ENCODE results near the gene SCUBE2.

SCUBE2 gene

DNA sequence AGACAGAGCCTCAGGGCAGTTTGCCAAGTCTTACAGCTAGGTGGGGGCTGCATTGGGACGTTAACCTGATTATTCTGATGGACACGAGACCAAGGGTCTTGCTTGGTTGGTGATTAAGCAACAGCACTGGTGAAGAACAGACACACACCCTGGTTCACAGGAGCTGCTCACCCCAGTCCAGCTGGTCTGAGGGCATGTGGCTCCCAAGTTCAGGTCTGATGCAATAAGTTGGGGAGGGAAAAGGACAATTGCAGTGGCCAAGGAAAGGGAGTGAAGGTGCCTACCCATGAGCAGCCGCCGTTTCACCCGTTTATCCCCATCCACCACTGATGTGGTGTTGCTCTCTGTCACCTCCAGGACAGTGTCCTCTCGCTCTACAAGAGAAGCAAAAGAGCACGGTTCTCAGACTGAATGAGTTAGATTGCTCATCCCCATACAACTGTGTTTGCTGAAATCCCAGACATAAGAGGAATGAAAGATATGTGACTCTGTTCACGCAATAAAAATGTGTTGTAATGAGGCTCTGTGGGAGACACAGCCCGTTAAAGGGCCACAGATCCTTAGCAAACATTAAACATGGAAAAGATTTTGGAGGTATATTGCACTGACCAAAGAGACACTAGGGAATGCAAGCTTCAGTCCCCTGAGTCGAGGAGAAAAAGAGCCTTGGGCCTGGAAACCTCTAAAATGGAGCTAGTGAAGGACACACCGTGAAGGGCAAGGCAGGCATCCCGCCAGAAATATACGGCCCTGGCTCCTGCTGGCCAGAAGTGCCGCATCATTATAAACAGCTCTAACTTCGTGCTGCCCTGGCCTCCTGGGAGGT lies 25.6 kb downstream of the SCUBE2 start:
- Mint-ChIP-seq H3K27ac (no peak overlapping the region), H3K4me1 (peaks cover 34% of the 10 kb centered on the region), H3K4me3 (no peak overlapping the region), H3K36me3 (ENCODE audit: low read depth) (no peaks in the 10 kb centered on the region), H3K27me3 (ENCODE audit: low read depth) (peaks cover 13% of the 10 kb centered on the region), H3K9me3 (no peaks in the 10 kb centered on the region)
- TF ChIP-seq, protein P1, sequence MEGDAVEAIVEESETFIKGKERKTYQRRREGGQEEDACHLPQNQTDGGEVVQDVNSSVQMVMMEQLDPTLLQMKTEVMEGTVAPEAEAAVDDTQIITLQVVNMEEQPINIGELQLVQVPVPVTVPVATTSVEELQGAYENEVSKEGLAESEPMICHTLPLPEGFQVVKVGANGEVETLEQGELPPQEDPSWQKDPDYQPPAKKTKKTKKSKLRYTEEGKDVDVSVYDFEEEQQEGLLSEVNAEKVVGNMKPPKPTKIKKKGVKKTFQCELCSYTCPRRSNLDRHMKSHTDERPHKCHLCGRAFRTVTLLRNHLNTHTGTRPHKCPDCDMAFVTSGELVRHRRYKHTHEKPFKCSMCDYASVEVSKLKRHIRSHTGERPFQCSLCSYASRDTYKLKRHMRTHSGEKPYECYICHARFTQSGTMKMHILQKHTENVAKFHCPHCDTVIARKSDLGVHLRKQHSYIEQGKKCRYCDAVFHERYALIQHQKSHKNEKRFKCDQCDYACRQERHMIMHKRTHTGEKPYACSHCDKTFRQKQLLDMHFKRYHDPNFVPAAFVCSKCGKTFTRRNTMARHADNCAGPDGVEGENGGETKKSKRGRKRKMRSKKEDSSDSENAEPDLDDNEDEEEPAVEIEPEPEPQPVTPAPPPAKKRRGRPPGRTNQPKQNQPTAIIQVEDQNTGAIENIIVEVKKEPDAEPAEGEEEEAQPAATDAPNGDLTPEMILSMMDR (IDR thresholded peaks at IDR 0.05; ENCODE audit: unreplicated experiment in 3 of 3), result no peak

DNA sequence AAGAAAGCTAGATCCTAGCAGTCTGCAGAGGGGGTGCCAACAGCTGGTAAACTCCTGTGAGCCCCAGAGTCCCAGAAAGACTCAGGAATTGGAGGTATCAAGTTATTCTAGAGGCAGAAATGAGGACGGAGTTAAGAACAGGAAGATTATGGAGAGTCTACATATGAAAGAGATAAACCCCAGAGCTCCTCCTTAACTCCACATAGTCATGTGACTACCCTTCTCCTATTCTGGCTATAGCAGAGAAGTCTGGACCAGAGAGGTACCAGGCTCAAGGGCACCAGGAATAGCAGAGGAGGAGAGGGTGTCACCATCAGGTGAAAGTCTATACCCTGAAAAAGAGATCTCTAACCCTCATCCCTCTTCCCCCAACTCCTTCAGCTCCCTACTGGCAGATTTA lies 29.6 kb downstream of the SCUBE2 start:
- H3K36me3 Mint-ChIP-seq (ENCODE audit: low read depth), result no peaks in the 10 kb centered on the region
- no peak overlapping the region for H3K27ac Mint-ChIP-seq
- peaks cover 37% of the 10 kb centered on the region for H3K4me1 Mint-ChIP-seq
- no peak overlapping the region for H3K4me3 Mint-ChIP-seq
- no peaks in the 10 kb centered on the region for H3K9me3 Mint-ChIP-seq
- peaks cover 5% of the 10 kb centered on the region for H3K27me3 Mint-ChIP-seq (ENCODE audit: low read depth)
- TF ChIP-seq, protein P1 (IDR thresholded peaks at IDR 0.05; ENCODE audit: unreplicated experiment in 3 of 3), result no peak

DNA sequence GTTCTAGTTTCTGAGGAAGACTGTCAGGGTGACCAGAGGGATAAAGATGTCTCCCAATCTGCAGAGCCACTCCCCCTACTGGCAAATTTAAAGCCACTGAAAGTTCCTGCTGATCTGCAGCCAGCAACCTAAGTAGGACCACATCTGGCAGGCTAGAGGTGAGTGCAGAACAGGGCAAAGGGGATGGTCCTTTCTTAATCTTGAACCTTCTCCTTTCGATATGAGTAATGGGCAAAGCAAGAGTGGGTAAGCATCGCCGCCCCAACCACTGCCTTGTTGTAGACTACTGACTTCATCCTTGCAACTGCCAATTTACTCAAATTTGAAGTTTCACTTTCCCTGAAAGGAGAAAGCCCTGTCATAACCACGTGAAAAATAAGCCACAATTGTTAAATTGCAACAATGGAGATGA lies 30.7 kb downstream of the SCUBE2 start:
- Mint-ChIP-seq H3K4me3 (no peak overlapping the region), H3K27me3 (ENCODE audit: low read depth) (peaks cover 5% of the 10 kb centered on the region), H3K9me3 (no peaks in the 10 kb centered on the region), H3K27ac (no peak overlapping the region), H3K4me1 (peaks cover 35% of the 10 kb centered on the region), H3K36me3 (ENCODE audit: low read depth) (no peaks in the 10 kb centered on the region)
- TF ChIP-seq, protein P1 (IDR thresholded peaks at IDR 0.05; ENCODE audit: unreplicated experiment in 3 of 3), result no peak

DNA sequence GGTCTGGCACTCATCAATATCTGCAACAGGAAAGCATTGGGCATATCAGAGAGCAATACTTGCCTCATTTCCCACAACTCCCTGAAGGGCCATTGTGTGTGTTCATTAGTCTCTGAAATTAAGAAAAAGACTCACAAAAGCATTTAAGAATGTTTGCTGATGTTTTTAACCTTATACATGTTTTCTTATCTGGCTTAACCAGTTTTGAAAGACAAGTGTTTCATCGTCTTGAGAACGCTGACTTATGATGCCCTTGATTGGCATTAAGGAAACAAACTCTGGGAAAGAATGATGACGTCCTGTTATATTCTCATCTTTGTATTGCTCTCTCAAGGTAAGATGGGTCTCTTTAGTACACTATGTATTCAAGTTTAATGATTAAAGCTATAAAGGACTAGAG lies 32.0 kb downstream of the SCUBE2 start:
- Mint-ChIP-seq H3K4me3 (no peak overlapping the region), H3K27ac (no peak overlapping the region), H3K36me3 (ENCODE audit: low read depth) (no peaks in the 10 kb centered on the region), H3K4me1 (peaks cover 27% of the 10 kb centered on the region), H3K27me3 (ENCODE audit: low read depth) (no peaks in the 10 kb centered on the region), H3K9me3 (no peaks in the 10 kb centered on the region)
- TF ChIP-seq, protein P1 (IDR thresholded peaks at IDR 0.05; ENCODE audit: unreplicated experiment in 3 of 3), result no peak

DNA sequence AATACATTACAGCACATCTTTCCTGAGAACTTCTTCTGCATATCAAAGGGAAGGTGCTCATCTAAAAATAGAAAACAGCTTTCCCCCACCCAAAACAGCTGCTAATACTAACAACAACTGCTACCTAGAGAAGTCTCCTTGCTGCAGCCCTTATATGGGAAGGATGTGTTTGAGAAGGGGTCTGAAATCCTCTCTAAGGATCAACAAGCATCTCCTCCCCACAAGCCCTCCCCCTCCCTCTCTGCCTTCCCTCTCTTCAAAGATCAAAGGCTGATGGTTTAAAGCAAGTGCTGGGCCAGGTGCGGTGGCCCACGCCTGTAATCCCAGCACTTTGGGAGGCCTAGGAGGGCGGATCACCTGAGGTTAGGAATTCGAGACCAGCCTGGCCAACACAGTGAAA lies 33.5 kb downstream of the SCUBE2 start:
- Mint-ChIP-seq H3K4me3 (no peak overlapping the region), H3K27me3 (ENCODE audit: low read depth) (no peaks in the 10 kb centered on the region), H3K4me1 (peaks cover 31% of the 10 kb centered on the region), H3K9me3 (no peaks in the 10 kb centered on the region), H3K27ac (no peak overlapping the region), H3K36me3 (ENCODE audit: low read depth) (no peaks in the 10 kb centered on the region)
- TF ChIP-seq, protein P1 (IDR thresholded peaks at IDR 0.05; ENCODE audit: unreplicated experiment in 3 of 3), result no peak

DNA sequence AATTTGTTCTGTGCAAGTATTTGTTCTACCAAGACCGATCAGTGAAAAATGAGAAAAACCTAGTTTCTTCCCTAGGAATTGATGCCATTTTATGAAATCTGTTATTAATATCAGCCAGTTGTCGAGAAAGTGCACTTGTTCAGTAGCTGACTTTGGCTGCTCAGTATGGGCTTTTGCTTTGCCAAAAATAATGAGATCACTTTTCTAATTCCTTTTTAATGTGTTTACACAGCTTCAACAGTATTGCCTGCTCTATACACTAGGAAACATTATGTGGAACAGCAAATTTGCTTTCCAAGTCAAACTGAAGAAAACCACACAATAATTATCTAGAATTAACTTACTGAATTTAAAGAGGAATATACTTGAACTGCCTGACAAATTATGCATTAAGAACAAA lies 34.4 kb downstream of the SCUBE2 start:
- TF ChIP-seq, protein P1 (IDR thresholded peaks at IDR 0.05; ENCODE audit: unreplicated experiment in 3 of 3), result no peak
- Mint-ChIP-seq H3K4me3 (no peak overlapping the region), H3K27ac (peak overlapping the region in 2 of 3 experiments; percentile 6 to 22)

More for the DNA sequence above, 34.4 kb downstream of the SCUBE2 start:
- Mint-ChIP-seq H3K4me1 (peaks cover 32% of the 10 kb centered on the region), H3K27me3 (ENCODE audit: low read depth) (peaks cover 5% of the 10 kb centered on the region), H3K9me3 (no peaks in the 10 kb centered on the region), H3K36me3 (ENCODE audit: low read depth) (no peaks in the 10 kb centered on the region)
